ENCODE measurements around the gene SCN9A.
"Not testable (repeated sequence)": the region's sequence is repeated elsewhere in the genome, so short reads cannot be mapped to it uniquely, and the experiment has no call there.

SCN9A gene

GRCh38 chr2:166249318-166249717, 126.4 kb downstream of the SCN9A start:
- in situ Hi-C loops (cut with MboI; ENCODE audit: low sequenced_read_pairs), result no loop called here

GRCh38 chr2:166246901-166247300, 128.8 kb downstream of the SCN9A start:
- in situ Hi-C loops (cut with MboI; ENCODE audit: low sequenced_read_pairs), result no loop called here

- in situ Hi-C loops (cut with MboI; ENCODE audit: low sequenced_read_pairs), result no loop called here
These were observed 133.4 kb downstream of the SCN9A start for GRCh38 chr2:166242309-166242708.

- in situ Hi-C loops (cut with MboI; ENCODE audit: low sequenced_read_pairs), result no loop called here
These were observed 135.1 kb downstream of the SCN9A start for GRCh38 chr2:166240387-166241313.

GRCh38 chr2:166239548-166239947, 136.2 kb downstream of the SCN9A start:
- in situ Hi-C loops (cut with MboI; ENCODE audit: low sequenced_read_pairs), result no loop called here

GRCh38 chr2:166238176-166238575, 137.6 kb downstream of the SCN9A start:
- in situ Hi-C loops (cut with MboI; ENCODE audit: low sequenced_read_pairs), result no loop called here

- in situ Hi-C loops (cut with MboI; ENCODE audit: low sequenced_read_pairs), result no loop called here
These were observed 141.5 kb downstream of the SCN9A start for GRCh38 chr2:166234112-166234846.

- in situ Hi-C loops (cut with MboI; ENCODE audit: low sequenced_read_pairs), result no loop called here
These were observed 142.5 kb downstream of the SCN9A start for GRCh38 chr2:166233244-166233643.

GRCh38 chr2:166230724-166231070, 145.0 kb downstream of the SCN9A start:
- in situ Hi-C loops (cut with MboI; ENCODE audit: low sequenced_read_pairs), result no loop called here

GRCh38 chr2:166230024-166230723, 145.6 kb downstream of the SCN9A start:
- in situ Hi-C loops (cut with MboI; ENCODE audit: low sequenced_read_pairs), result no loop called here

- in situ Hi-C loops (cut with MboI; ENCODE audit: low sequenced_read_pairs), result no loop called here
These were observed 146.1 kb downstream of the SCN9A start for GRCh38 chr2:166229678-166230023.

- in situ Hi-C loops (cut with MboI; ENCODE audit: low sequenced_read_pairs), result no loop called here
These were observed 151.5 kb downstream of the SCN9A start for GRCh38 chr2:166224197-166224596.

- in situ Hi-C loops (cut with MboI; ENCODE audit: low sequenced_read_pairs), result no loop called here
These were observed 152.4 kb downstream of the SCN9A start for GRCh38 chr2:166223298-166223697.

- in situ Hi-C loops (cut with MboI; ENCODE audit: low sequenced_read_pairs), result no loop called here
These were observed 164.7 kb downstream of the SCN9A start for GRCh38 chr2:166211079-166211478.

GRCh38 chr2:166209944-166210343, 165.8 kb downstream of the SCN9A start:
- in situ Hi-C loops (cut with MboI; ENCODE audit: low sequenced_read_pairs), result not testable (repeated sequence)

- in situ Hi-C loops (cut with MboI; ENCODE audit: low sequenced_read_pairs), result not testable (repeated sequence)
These were observed 166.4 kb downstream of the SCN9A start for GRCh38 chr2:166209367-166209766.

GRCh38 chr2:166206153-166206552, 169.6 kb downstream of the SCN9A start:
- in situ Hi-C loops (cut with MboI; ENCODE audit: low sequenced_read_pairs), result not testable (repeated sequence)

- in situ Hi-C loops (cut with MboI; ENCODE audit: low sequenced_read_pairs), result no loop called here
These were observed 173.0 kb downstream of the SCN9A start for GRCh38 chr2:166202778-166203177.

GRCh38 chr2:166197446-166197845, 178.3 kb downstream of the SCN9A start:
- in situ Hi-C loops (cut with MboI; ENCODE audit: low sequenced_read_pairs), result no loop called here

GRCh38 chr2:166193407-166193806, 182.3 kb downstream of the SCN9A start:
- in situ Hi-C loops (cut with MboI; ENCODE audit: low sequenced_read_pairs), result no loop called here

- in situ Hi-C loops (cut with MboI; ENCODE audit: low sequenced_read_pairs), result no loop called here
These were observed 187.7 kb downstream of the SCN9A start for GRCh38 chr2:166188084-166188483.

GRCh38 chr2:166184789-166185188, 191.0 kb downstream of the SCN9A start:
- in situ Hi-C loops (cut with MboI; ENCODE audit: low sequenced_read_pairs), result no loop called here

All from hTERT RPE-1 (cell line).